ENCODE results near the gene NPM3. TPM values are rescaled to one million over a fixed set of nuclear protein-coding genes. Genes with fewer than 3 reads are reported as not detected.
A peak's percentile ranks its signal among the peaks of the same experiment; 100 is the strongest.

The NPM3 gene
- total RNA-seq, 4 donors from 2014 or later = 13.3 to 60.5 (median 31.1) TPM

- TF ChIP-seq POLR2A (IDR thresholded peaks at IDR 0.05) = no peak
- TF ChIP-seq POLR2AphosphoS5 (IDR thresholded peaks at IDR 0.05) = no peak
- no peak for TF ChIP-seq EP300 (IDR thresholded peaks at IDR 0.05)
- TF ChIP-seq, protein P1, sequence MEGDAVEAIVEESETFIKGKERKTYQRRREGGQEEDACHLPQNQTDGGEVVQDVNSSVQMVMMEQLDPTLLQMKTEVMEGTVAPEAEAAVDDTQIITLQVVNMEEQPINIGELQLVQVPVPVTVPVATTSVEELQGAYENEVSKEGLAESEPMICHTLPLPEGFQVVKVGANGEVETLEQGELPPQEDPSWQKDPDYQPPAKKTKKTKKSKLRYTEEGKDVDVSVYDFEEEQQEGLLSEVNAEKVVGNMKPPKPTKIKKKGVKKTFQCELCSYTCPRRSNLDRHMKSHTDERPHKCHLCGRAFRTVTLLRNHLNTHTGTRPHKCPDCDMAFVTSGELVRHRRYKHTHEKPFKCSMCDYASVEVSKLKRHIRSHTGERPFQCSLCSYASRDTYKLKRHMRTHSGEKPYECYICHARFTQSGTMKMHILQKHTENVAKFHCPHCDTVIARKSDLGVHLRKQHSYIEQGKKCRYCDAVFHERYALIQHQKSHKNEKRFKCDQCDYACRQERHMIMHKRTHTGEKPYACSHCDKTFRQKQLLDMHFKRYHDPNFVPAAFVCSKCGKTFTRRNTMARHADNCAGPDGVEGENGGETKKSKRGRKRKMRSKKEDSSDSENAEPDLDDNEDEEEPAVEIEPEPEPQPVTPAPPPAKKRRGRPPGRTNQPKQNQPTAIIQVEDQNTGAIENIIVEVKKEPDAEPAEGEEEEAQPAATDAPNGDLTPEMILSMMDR (IDR thresholded peaks at IDR 0.05) = no peak
- DNase-seq (ENCODE audit: low spot score in 2 of 2) = peak; percentile 39 to 54
- peaks cover 73% of the 10 kb centered on the region for H3K27me3 ChIP-seq
- no peaks in the 10 kb centered on the region for H3K9me3 ChIP-seq
- peaks cover 13% of the 10 kb centered on the region for H3K4me1 ChIP-seq
- WGBS = 67% methylated on average over 30 of the region's 41 CpGs
- no peaks in the 10 kb centered on the region for H3K36me3 ChIP-seq
- H3K4me3 ChIP-seq = no peak overlapping the region
- H3K27ac ChIP-seq = no peak overlapping the region
Observed at GRCh38 chr10:101770331-101771215, 12.7 kb downstream of the NPM3 start.

GRCh38 chr10:101769541-101770180, 13.6 kb downstream of the NPM3 start:
- Histone ChIP-seq H3K27me3 (peaks cover 64% of the 10 kb centered on the region), H3K4me3 (no peak overlapping the region), H3K27ac (no peak overlapping the region), H3K4me1 (peaks cover 4% of the 10 kb centered on the region), H3K36me3 (no peaks in the 10 kb centered on the region), H3K9me3 (no peaks in the 10 kb centered on the region)
- DNase-seq (ENCODE audit: low spot score in 2 of 2) = peak; percentile 22 to 54
- 88% methylated on average over 5 of the region's 5 CpGs for WGBS
- TF ChIP-seq EP300 (IDR thresholded peaks at IDR 0.05) = no peak
- TF ChIP-seq POLR2A (IDR thresholded peaks at IDR 0.05) = no peak
- TF ChIP-seq, protein P1 (IDR thresholded peaks at IDR 0.05) = no peak
- TF ChIP-seq POLR2AphosphoS5 (IDR thresholded peaks at IDR 0.05) = no peak

- H3K4me3 ChIP-seq = no peak overlapping the region
- H3K27me3 ChIP-seq = peaks cover 55% of the 10 kb centered on the region
- TF ChIP-seq, protein P1 (IDR thresholded peaks at IDR 0.05) = no peak
- TF ChIP-seq POLR2A (IDR thresholded peaks at IDR 0.05) (no peak), EP300 (IDR thresholded peaks at IDR 0.05) (no peak), POLR2AphosphoS5 (IDR thresholded peaks at IDR 0.05) (no peak)
- H3K36me3 ChIP-seq = no peaks in the 10 kb centered on the region
- WGBS = 77% methylated on average over 8 of the region's 8 CpGs
- no peak overlapping the region for H3K27ac ChIP-seq
- H3K9me3 ChIP-seq = no peaks in the 10 kb centered on the region
- DNase-seq (ENCODE audit: low spot score in 2 of 2) = peak; percentile 49 to 61
- no peaks in the 10 kb centered on the region for H3K4me1 ChIP-seq
Observed at GRCh38 chr10:101768791-101769170, 14.5 kb downstream of the NPM3 start.

DNA sequence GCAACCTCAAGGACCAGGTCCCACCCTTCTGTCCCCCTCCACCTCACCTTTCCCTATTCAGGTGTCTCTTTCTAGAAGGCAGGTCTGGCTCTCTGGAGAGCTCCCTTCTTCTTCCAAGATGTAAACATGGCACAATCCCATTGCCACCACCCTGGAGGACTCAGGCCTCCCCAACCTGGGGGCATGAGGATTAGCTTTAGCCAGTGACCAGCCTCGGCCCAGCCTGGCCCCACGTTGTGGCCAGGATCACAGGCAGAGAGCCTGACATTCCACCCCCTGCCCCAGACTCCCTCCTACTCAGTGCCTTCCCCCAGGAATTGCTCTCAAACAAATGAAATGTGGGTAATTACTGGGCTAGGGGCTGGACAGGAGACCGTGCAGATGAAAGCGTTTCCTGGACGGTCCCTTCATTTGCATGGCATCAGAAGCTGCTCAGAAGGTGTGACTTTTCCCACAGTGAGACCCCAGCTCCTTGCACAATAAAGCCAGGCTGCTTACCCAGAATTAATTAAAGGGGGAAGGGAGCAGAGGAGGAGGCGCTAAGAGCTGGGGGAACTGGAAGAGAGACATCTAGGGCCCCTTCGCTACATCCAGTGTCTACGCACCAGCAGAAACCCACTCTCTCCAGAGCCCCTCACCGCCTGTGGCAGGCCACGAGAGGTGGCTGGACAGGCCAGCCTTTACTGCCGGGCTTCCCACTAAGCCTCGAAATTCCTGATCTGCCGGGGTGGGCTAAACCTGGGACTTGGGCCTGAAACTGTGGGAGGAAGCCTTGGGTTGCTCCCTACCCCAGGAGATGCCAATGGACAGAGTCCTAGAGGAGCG, 15.1 kb downstream of the NPM3 start:
- 66% methylated on average over 12 of the region's 14 CpGs for WGBS
- Histone ChIP-seq H3K4me1 (no peaks in the 10 kb centered on the region), H3K9me3 (no peaks in the 10 kb centered on the region), H3K27me3 (peaks cover 52% of the 10 kb centered on the region), H3K27ac (no peak overlapping the region), H3K36me3 (no peaks in the 10 kb centered on the region), H3K4me3 (no peak overlapping the region)
- TF ChIP-seq POLR2A (IDR thresholded peaks at IDR 0.05) (no peak), POLR2AphosphoS5 (IDR thresholded peaks at IDR 0.05) (no peak), EP300 (IDR thresholded peaks at IDR 0.05) (no peak)
- TF ChIP-seq, protein P1 (IDR thresholded peaks at IDR 0.05) = no peak
- DNase-seq (ENCODE audit: low spot score in 2 of 2) = peak; percentile 40 to 53

Measured in suprapubic skin (tissue), 4 donors.